GM18505 (cell line): ENCODE results near the gene ABCA4.

Experiments
- ATAC-seq: cut with Tn5 transposase; IDR thresholded peaks from one replicate; pipeline ENCODE4 v1.9.1; 2021; ENCODE audit not compliant: unreplicated experiment
- POLR2A ChIP-seq: IDR thresholded peaks from 4 replicates; pipeline ENCODE4 v1.6.1; 2011; ENCODE audit warnings: borderline replicate concordance; ENCODE audit not compliant: insufficient read depth, insufficient read length; ENCODE audit errors: extremely low read depth

Gene ABCA4

GRCh38 chr1:94049791-94050190 lies 71.2 kb downstream of the ABCA4 start:
- no peak for ATAC-seq

DNA sequence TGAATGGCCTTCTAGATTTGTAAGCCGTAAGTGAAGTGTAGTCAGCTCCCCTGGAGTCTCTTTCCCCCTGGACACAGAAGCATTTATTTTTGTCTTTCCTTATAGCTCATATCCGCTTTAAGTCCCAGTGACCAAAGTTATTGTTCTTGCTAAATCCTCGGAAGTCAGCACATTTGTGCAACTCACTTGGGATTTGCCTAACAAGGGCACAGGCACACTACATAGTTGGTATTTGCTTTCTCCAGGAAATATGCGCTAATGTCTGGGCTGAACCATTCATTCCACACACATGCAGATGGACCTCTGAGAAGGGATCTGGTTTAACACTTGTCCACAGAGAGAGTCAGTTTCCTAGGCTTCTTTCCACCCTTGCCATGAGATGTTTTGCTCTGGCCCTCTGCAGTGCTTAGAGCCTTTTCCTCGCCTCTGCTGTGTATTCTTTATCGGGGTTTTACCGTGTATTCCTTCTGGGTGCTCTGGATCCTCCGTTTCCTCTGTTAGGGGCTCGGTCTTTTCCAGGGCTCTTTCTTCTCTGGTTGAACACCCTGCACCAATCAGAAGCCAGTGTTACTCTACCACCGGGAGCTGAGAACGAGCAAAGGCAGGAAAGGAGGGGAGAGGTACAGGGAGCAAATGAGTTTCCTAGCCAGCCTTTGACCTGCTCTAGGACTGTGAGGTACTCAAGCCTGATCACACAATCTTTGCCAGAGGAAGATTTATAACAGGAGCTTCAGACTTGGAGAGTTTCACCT lies 72.4 kb downstream of the ABCA4 start:
- ATAC-seq = no peak
- no peak for TF ChIP-seq POLR2A

More at GRCh38 chr1:94049791-94050190, 71.2 kb downstream of the ABCA4 start:
- no peak for TF ChIP-seq POLR2A

GRCh38 chr1:94047949-94048348 lies 73.0 kb downstream of the ABCA4 start:
- ATAC-seq = no peak
- no peak for TF ChIP-seq POLR2A

GRCh38 chr1:94045465-94046056 lies 75.4 kb downstream of the ABCA4 start:
- ATAC-seq = no peak
- TF ChIP-seq POLR2A = no peak

DNA sequence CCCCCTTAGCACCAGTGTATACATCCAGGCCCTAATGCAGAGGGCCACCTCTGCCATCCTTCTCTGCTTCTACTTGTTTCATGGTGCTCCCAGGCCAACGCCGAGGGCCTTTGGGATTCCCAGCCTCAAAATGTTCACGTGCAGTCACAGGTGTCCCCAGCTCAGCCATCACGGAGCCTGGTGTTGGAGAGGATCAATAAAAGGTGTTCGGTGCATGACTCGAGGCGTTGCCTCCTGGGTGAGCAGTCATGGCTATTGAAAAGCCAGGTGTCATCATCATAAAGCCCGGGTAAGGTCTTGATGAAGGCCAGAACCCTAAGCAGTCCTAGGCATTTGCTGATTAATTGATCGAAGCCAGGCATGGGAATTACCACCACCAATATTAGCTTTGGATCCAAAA lies 76.1 kb downstream of the ABCA4 start:
- TF ChIP-seq POLR2A = no peak
- ATAC-seq = no peak

DNA sequence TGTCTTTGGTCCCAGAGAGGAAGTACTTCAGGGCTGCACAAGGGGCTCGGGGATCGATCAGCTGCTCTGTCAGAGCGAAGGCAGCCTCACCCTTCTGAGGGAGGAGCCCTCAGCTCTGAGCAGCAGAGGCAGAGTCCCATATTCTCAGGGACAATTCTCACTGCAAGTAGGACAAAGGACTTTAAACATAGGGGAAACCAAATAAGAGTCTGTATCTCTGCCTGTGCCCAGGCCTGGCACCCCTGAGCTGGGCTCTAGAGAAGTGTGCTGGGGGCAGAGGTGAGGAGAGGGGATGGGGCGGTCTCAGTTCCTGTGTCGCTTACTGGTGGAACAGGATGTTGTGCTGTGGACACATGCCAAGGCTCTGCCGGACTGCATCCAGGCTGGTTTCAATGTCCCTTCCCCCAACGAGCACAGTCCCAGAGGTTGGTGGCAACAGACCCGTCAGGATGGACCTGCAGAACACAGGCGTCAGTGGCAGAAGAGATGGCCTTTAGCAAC lies 76.6 kb downstream of the ABCA4 start:
- ATAC-seq = no peak
- no peak for TF ChIP-seq POLR2A

DNA sequence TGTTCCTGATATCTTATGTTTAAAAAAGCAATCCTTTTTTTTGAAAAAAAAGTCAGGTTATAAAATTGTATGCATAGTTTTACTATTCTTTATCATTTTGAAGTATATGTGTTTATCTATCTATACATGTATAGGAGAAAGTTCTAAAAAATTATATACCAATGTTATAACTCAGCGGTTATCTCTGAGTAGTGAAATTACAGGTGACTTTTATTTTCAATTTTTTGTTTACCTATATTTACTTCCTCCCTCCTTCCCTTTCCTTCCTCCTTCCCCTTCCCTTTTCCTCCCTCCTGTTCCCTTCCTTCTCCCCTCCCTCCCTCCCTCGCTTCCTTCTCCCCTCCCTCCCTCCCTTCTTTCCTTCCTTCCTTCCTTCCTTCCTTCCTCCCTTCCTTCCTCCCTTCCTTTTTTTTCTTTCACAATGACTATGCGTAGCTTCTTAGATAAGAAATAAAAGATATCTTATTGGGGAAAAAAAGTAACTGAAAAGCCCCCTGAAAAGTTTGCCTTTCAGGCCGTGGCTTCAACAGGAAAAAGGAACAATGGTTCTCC lies 77.1 kb downstream of the ABCA4 start:
- TF ChIP-seq POLR2A = no peak
- no peak for ATAC-seq

DNA sequence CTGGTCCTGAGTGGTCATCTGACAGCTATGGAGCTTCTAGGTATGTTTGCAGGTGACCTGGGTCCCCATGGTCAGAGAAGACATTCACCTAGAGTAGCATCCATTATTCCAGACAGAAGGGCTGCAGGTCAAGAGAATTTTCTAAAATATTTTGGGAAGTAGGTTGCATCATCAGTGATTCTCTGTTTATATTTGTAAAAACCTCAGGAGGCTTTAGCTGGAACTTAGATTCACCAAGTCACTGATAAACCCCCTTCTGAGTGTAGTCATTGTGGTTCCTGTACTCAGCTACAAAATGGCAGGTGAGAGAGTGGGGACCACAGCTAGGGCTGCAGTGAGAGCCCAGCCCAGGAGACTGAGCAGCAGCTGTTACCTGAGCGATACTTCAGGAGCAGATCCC lies 78.6 kb downstream of the ABCA4 start:
- TF ChIP-seq POLR2A = no peak
- ATAC-seq = no peak

GRCh38 chr1:94039871-94040569 lies 80.9 kb downstream of the ABCA4 start:
- no peak for TF ChIP-seq POLR2A
- ATAC-seq = no peak

DNA sequence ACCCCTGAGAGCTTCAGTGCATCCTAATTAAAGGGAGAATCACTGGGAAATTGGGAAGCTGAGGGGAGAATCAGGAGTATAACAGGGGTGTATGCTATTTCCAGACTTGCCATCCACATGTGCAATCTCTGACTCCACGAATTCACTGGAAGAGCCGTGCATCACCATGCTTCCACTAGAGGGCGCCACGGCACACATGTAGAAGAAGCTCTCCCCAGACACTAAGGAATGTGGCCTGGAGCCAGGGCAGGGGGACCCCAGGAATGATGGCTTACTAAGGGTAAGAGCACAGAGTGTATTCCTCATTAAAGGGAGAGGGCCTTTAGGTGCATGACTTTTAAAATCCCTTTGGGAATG lies 81.5 kb downstream of the ABCA4 start:
- ATAC-seq = no peak
- no peak for TF ChIP-seq POLR2A

DNA sequence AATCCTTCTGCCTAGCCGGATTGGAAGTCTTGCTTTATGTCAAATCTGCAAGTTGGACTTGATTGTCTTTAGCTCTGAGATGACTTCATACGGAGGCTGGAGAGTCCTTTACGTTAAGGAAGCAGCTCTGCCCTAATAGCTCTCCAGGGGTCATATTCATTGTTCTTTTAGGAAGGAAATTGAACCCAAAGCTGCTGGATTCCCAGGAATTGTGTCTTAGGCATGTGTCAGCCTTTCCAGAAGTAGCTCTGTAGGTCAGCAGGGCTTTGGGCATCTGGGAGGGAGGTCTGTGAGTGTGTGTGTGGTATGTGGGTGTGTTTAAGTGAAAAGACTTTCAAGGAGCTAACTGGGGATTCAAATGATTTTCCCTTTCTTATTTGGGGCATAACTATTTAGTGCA lies 82.4 kb downstream of the ABCA4 start:
- no peak for TF ChIP-seq POLR2A
- no peak for ATAC-seq

DNA sequence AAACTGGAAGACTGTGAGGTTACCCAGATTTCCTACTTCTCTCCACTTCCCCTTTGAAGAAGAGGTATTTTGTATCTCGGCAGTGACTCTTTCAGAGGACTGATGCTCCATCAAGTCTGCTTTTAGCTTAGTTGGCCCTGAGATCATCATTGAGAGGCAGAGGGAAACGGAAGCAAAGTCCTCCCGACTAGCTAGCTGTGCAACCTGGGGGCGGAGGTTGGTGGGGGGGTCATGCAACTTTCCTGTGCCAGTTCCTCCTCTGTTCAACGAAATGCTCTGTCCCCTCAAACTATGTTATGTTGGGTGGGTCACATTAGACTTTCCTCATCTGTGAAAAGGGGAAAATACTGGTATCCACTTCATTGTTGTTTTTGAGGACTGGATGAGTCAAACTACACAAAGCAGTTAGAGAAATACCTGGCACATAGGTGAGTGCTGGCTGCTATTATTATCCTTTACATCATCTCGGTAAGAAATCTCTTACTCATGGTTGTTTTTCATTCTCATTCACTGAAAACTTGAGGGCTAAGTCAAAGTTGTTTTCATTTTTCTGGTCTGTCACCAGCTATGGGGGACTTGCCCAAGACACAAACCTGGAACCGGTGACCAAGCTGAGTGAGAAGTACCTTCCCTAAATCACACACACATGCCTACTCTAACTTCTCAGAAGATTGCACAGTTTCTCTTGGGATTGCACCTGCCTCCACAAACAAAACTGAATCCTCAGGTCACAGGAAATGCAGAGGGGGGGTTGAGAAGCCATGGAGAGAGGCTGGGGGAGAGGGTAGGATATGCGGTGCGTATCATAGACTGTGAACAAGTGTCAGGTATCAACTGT lies 83.3 kb downstream of the ABCA4 start:
- no peak for TF ChIP-seq POLR2A
- peak; percentile 46 for ATAC-seq

DNA sequence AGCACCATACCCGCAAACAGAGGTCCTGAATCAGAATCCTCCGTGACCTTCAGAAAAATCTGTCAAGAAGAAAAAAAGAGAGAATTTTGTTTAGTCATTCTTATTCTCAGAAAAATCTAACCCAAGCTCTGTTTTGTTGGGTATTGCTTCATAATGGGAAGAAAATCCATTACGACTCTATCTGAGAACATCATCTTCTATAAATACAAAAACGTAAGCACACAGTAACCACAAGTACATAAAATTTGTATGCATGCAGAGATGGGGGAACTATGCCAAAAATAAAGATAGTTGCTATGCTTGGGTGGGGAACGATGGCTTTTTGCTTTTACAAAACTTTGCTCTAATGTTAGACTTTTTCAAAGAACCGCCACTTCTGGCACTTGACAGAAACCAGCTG lies 84.2 kb downstream of the ABCA4 start:
- no peak for TF ChIP-seq POLR2A
- no peak for ATAC-seq

DNA sequence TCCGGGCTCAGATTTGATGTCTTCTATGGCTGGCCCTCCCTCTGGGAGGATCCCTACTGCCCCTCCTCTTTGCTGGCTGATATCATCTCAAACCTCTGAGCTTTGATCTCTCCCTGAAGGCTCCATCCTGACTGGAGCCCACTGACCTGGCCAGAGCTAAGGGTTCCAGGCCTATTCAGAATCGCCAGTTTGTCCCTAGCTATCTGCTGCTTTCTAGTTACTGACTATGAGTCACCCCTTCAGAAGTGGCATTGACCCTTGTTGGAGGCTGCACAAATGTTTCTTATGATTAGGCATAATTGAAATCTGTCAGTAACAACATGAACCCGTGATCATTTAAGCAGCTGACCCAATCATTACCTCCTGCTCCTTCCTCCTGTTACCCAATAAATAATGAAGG lies 87.1 kb downstream of the ABCA4 start:
- no peak for TF ChIP-seq POLR2A

DNA sequence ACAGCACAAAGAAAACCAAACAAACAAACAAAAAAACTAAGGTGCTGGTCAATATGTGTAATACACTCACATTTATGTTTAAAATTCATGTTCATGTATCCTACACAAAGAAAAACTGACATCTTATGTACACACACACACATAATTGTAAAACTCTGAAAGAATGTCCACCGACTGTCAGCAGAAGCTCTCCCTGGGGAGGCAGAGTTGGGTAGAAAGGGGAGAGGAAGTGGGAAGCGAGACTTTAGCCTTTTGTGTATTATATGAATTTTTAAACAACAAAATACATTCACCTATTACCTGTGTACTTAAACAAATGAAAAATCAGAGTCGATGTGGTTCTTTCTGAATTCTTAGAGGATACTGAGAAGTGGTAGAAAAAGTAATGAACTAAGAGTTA lies 88.3 kb downstream of the ABCA4 start:
- ATAC-seq = no peak

More for the DNA sequence above, 87.1 kb downstream of the ABCA4 start:
- ATAC-seq = no peak

More for the DNA sequence above, 88.3 kb downstream of the ABCA4 start:
- no peak for TF ChIP-seq POLR2A
